ENCODE measurements around the gene DEPP1. TPM values are rescaled to one million over a fixed set of nuclear protein-coding genes. Genes with fewer than 3 reads are reported as not detected.

DEPP1 gene
- polyA plus RNA-seq, 1 experiment: 11.9 TPM

GRCh38 chr10:44960088-44960460 lies 18.5 kb downstream of the DEPP1 start:
- DNase-seq (ENCODE audit: low read depth): no peak
- ChIA-PET CTCF (interaction anchor here (0.9 to 9.8 kb wide), 2 partner anchors 14 to 26 kb away, joined by 4 to 87 read pairs; no protein-coding TSS in a partner anchor), POLR2A (no interaction called here)

DNA sequence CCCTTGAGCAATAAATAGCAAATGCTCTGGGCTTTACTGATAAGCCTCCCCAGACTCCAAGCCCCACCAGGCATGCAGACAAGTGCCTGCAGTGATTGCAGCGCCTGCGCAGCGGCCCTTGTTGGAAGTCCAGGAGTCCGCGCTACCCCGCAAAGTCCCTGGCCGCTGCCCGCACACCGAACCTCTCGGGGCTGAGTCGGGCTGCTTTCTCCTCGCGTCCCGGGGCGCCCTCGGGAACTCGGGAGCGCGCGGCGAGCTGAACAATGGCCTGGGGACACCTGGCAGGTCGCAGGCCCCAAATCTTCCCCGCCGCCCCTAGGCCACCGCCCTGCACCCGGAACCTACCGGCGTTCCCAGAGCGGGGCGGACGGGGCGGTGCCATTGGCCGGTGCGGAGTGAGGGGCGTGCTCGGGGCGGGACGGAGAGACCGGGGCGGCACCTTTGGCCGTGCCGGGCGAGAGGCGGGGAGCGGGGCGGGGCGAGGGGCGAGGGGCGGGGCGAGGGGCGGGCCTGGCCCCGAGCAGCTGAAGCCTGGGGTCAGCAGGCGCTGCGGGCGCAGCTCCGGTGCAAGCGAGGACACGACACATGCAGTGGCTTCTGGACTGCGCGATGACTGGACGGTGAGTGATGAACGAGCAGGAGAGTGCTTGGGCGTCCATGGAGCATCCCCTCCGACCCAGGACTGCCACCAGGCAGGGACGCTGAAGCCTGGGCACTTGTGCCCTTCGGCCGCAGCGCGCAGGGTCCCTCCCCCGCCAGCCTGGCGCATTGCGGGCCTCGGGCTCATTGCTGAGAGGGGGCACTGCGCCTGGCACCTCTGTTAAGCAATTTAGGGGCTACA lies 19.1 kb downstream of the DEPP1 start, which contains the start of gene RASSF4:
TSS of gene RASSF4 (plus strand) at position 556 of the 841 bp plus-strand sequence. CDS start 10,401 bp downstream, outside the sequence.
- peak within 1 kb of the TSS; percentile 86 for H3K4me3 ChIP-seq (ENCODE audit: low read depth, low read length)
- H3K36me3 ChIP-seq (ENCODE audit: control insufficient read depth, insufficient read depth, low read length): no peaks in the 10 kb centered on the region
- ChIA-PET CTCF (interaction anchor here (0.6 to 0.9 kb wide), 2 partner anchors 13 to 22 kb away, joined by 4 read pairs; no protein-coding TSS in a partner anchor), POLR2A (interaction anchor here (0.6 kb wide), 1 partner anchor 56 kb away, joined by 3 read pairs; no protein-coding TSS in a partner anchor)
- peak; percentile 13 for DNase-seq (ENCODE audit: low read depth)
- H3K27me3 ChIP-seq (ENCODE audit: control insufficient read depth, insufficient read depth, low read length): no peaks in the 10 kb centered on the region
- TF ChIP-seq, protein P1, sequence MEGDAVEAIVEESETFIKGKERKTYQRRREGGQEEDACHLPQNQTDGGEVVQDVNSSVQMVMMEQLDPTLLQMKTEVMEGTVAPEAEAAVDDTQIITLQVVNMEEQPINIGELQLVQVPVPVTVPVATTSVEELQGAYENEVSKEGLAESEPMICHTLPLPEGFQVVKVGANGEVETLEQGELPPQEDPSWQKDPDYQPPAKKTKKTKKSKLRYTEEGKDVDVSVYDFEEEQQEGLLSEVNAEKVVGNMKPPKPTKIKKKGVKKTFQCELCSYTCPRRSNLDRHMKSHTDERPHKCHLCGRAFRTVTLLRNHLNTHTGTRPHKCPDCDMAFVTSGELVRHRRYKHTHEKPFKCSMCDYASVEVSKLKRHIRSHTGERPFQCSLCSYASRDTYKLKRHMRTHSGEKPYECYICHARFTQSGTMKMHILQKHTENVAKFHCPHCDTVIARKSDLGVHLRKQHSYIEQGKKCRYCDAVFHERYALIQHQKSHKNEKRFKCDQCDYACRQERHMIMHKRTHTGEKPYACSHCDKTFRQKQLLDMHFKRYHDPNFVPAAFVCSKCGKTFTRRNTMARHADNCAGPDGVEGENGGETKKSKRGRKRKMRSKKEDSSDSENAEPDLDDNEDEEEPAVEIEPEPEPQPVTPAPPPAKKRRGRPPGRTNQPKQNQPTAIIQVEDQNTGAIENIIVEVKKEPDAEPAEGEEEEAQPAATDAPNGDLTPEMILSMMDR (IDR thresholded peaks at IDR 0.05; ENCODE audit: insufficient read depth, low read depth, low read length): no peak

More at GRCh38 chr10:44960088-44960460, 18.5 kb downstream of the DEPP1 start:
- TF ChIP-seq, protein P1 (IDR thresholded peaks at IDR 0.05; ENCODE audit: insufficient read depth, low read depth, low read length): no peak
- peak overlapping the region; percentile 86 for H3K4me3 ChIP-seq (ENCODE audit: low read depth, low read length)
- no peaks in the 10 kb centered on the region for H3K36me3 ChIP-seq (ENCODE audit: control insufficient read depth, insufficient read depth, low read length)
- no peaks in the 10 kb centered on the region for H3K27me3 ChIP-seq (ENCODE audit: control insufficient read depth, insufficient read depth, low read length)

- TF ChIP-seq, protein P1 (IDR thresholded peaks at IDR 0.05; ENCODE audit: insufficient read depth, low read depth, low read length): no peak
- Histone ChIP-seq H3K4me3 (ENCODE audit: low read depth, low read length) (peak overlapping the region; percentile 86), H3K27me3 (ENCODE audit: control insufficient read depth, insufficient read depth, low read length) (no peaks in the 10 kb centered on the region), H3K36me3 (ENCODE audit: control insufficient read depth, insufficient read depth, low read length) (no peaks in the 10 kb centered on the region)
- POLR2A ChIA-PET: no interaction called here
- CTCF ChIA-PET: interaction anchor here (1.0 kb wide), 1 partner anchor 27 kb away, joined by 3 read pairs; no protein-coding TSS in a partner anchor
- DNase-seq (ENCODE audit: low read depth): no peak
These were observed 19.7 kb downstream of the DEPP1 start for GRCh38 chr10:44958898-44959246.

- CTCF ChIA-PET: interaction anchor here (0.7 to 1.0 kb wide), 2 partner anchors 26 to 1216 kb away, joined by 3 to 5 read pairs; no protein-coding TSS in a partner anchor
- POLR2A ChIA-PET: no interaction called here
- H3K36me3 ChIP-seq (ENCODE audit: control insufficient read depth, insufficient read depth, low read length): no peaks in the 10 kb centered on the region
- H3K4me3 ChIP-seq (ENCODE audit: low read depth, low read length): peak overlapping the region; percentile 86
- TF ChIP-seq, protein P1 (IDR thresholded peaks at IDR 0.05; ENCODE audit: insufficient read depth, low read depth, low read length): no peak
- H3K27me3 ChIP-seq (ENCODE audit: control insufficient read depth, insufficient read depth, low read length): no peaks in the 10 kb centered on the region
- DNase-seq (ENCODE audit: low read depth): peak; percentile 9
These were observed 20.3 kb downstream of the DEPP1 start for GRCh38 chr10:44958196-44958897.
